WTC11 (cell line): ENCODE measurements around the gene FBXL16. TPM values are rescaled to one million over a fixed set of nuclear protein-coding genes. Genes with fewer than 3 reads are reported as not detected.

ENCODE experiments used
- ATAC-seq: fragments of 200-7000 bp; cut with Tn5 transposase; 2 replicates; pipeline ENCODE4 v1.10.0; 2021; ENCODE audit warnings: mild to moderate bottlenecking, moderate library complexity
- CTCF ChIA-PET: fragments of 300-600 bp; sonication (Branson Sonifier 250); formaldehyde crosslinking; loops from one replicate; lab custom pipeline; 2021; ENCODE audit warnings: antibody characterized with exemption; lab: Charles Lee
- POLR2A ChIA-PET: fragments of 350-600 bp; sonication (Branson Sonifier 250); formaldehyde crosslinking; loops from one replicate; lab custom pipeline; 2021; ENCODE audit warnings: antibody characterized with exemption; lab: Charles Lee
- DNase-seq: peaks from one replicate; pipeline ENCODE4 v3.0.0; 2021; ENCODE audit warnings: low spot score
- H3K27ac Mint-ChIP-seq: 2 replicates; pipeline ENCODE4 v1.8.0; 2021; ENCODE audit warnings: mixed read lengths
- H3K27me3 Mint-ChIP-seq: 2 replicates; pipeline ENCODE4 v1.8.0; 2021; ENCODE audit warnings: low read depth, mild to moderate bottlenecking, moderate library complexity, mixed read lengths
- H3K36me3 Mint-ChIP-seq: 2 replicates; pipeline ENCODE4 v1.8.0; 2021; ENCODE audit warnings: mixed read lengths
- H3K4me1 Mint-ChIP-seq: 2 replicates; pipeline ENCODE4 v1.8.0; 2022; ENCODE audit warnings: mixed read lengths
- H3K4me3 Mint-ChIP-seq: 2 replicates; pipeline ENCODE4 v1.8.0; 2021; ENCODE audit warnings: mild to moderate bottlenecking, moderate library complexity, mixed read lengths
- H3K9me3 Mint-ChIP-seq: 2 replicates; pipeline ENCODE4 v1.8.0; 2021; ENCODE audit warnings: mixed read lengths
- CREB1 ChIP-seq: sonication (generic); formaldehyde crosslinking; IDR thresholded peaks from 2 replicates; pipeline ENCODE4 v1.8.0; 2023; ENCODE audit warnings: mild to moderate bottlenecking, missing genetic modification reagents
- ESRRA ChIP-seq: sonication (generic); formaldehyde crosslinking; IDR thresholded peaks from 2 replicates; pipeline ENCODE4 v1.8.1; 2022; ENCODE audit warnings: mild to moderate bottlenecking, missing genetic modification reagents, borderline replicate concordance
- GRHL2 ChIP-seq: fragments of 250-450 bp; sonication (Bioruptor Pico); IDR thresholded peaks from 2 replicates; pipeline ENCODE4 v1.8.0; 2022; ENCODE audit warnings: mild to moderate bottlenecking, moderate library complexity; ENCODE audit not compliant: insufficient replicate concordance, severe bottlenecking
- JAZF1 ChIP-seq: fragments of 250-450 bp; sonication (Bioruptor Pico); IDR thresholded peaks from 2 replicates; pipeline ENCODE4 v1.9.0; 2021; ENCODE audit warnings: moderate library complexity, mild to moderate bottlenecking, inconsistent platforms
- MXD4 ChIP-seq: fragments of 250-450 bp; sonication (Bioruptor Pico); IDR thresholded peaks from 2 replicates; pipeline ENCODE4 v1.8.0; 2021; ENCODE audit warnings: mild to moderate bottlenecking, moderate library complexity, borderline replicate concordance
- SOX15 ChIP-seq: fragments of 250-450 bp; sonication (Bioruptor Pico); IDR thresholded peaks from 2 replicates; pipeline ENCODE4 v1.9.0; 2021; ENCODE audit warnings: mild to moderate bottlenecking
- TEAD1 ChIP-seq: sonication (generic); formaldehyde crosslinking; IDR thresholded peaks from 2 replicates; pipeline ENCODE4 v1.8.0; 2022; ENCODE audit warnings: mild to moderate bottlenecking, missing genetic modification reagents
- ZNF396 ChIP-seq: fragments of 250-450 bp; sonication (Bioruptor Pico); IDR thresholded peaks from 2 replicates; pipeline ENCODE4 v1.8.0; 2021; ENCODE audit warnings: mild to moderate bottlenecking, moderate library complexity, borderline replicate concordance
- ZNF532 ChIP-seq: fragments of 250-450 bp; sonication (Bioruptor Pico); IDR thresholded peaks from 2 replicates; pipeline ENCODE4 v1.9.0; 2021; ENCODE audit warnings: mild to moderate bottlenecking, borderline replicate concordance
- total RNA-seq: library from RNA; stranded (reverse); gene quantifications from 3 replicates; pipeline ENCODE4 v1.2.3, GENCODE V29; 2021
- TF ChIP-seq, protein P1 (sequence below): sonication (generic); formaldehyde crosslinking; IDR thresholded peaks from 2 replicates; pipeline ENCODE4 v1.8.1; 2022; ENCODE audit warnings: low read depth, missing genetic modification reagents, borderline replicate concordance
- TF ChIP-seq, protein P2 (sequence below): sonication (generic); formaldehyde crosslinking; conservative IDR thresholded peaks from 2 replicates; pipeline ENCODE4 v1.8.1; 2022; ENCODE audit warnings: mild to moderate bottlenecking, missing genetic modification reagents
- TF ChIP-seq, protein P3 (sequence below): fragments of 250-450 bp; sonication (Bioruptor Pico); IDR thresholded peaks from 2 replicates; pipeline ENCODE4 v1.9.0; 2021; ENCODE audit warnings: mild to moderate bottlenecking
- TF ChIP-seq, protein P4 (sequence below): sonication (generic); formaldehyde crosslinking; IDR thresholded peaks from 2 replicates; pipeline ENCODE4 v1.8.1; 2023; ENCODE audit warnings: mild to moderate bottlenecking, missing genetic modification reagents, borderline replicate concordance

Gene FBXL16
- total RNA-seq, 1 experiment from 2014 or later: 22.7 TPM

GRCh38 chr16:752007-752312 lies 46.4 kb upstream of the FBXL16 start:
- no peaks in the 10 kb centered on the region; the same call in 1 of the 2 replicates for H3K36me3 Mint-ChIP-seq
- ATAC-seq (peak; percentile 76), DNase-seq (peak; percentile 38)
- H3K9me3 Mint-ChIP-seq: peaks cover 5% of the 10 kb centered on the region
- POLR2A ChIA-PET: no interaction called here
- CTCF ChIA-PET: interaction anchor here (1.1 to 3.5 kb wide), 4 partner anchors 8 to 39 kb away, joined by 3 to 21 read pairs (median 10); partner anchors contain the start of gene CIAO3
- H3K27me3 Mint-ChIP-seq: peaks cover 6% of the 10 kb centered on the region; the same call in 1 of the 2 replicates
- H3K27ac Mint-ChIP-seq: peak overlapping the region; percentile 75
- peaks cover 28% of the 10 kb centered on the region for H3K4me1 Mint-ChIP-seq
- TF ChIP-seq, protein P1, sequence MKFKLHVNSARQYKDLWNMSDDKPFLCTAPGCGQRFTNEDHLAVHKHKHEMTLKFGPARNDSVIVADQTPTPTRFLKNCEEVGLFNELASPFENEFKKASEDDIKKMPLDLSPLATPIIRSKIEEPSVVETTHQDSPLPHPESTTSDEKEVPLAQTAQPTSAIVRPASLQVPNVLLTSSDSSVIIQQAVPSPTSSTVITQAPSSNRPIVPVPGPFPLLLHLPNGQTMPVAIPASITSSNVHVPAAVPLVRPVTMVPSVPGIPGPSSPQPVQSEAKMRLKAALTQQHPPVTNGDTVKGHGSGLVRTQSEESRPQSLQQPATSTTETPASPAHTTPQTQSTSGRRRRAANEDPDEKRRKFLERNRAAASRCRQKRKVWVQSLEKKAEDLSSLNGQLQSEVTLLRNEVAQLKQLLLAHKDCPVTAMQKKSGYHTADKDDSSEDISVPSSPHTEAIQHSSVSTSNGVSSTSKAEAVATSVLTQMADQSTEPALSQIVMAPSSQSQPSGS (CRISPR knock-in tag): no peak
- TF ChIP-seq CREB1 (CRISPR knock-in tag): no peak
- TF ChIP-seq ZNF532 (CRISPR knock-in tag): no peak
- TF ChIP-seq MXD4: no peak
- no peak for TF ChIP-seq SOX15
- TF ChIP-seq, protein P2, sequence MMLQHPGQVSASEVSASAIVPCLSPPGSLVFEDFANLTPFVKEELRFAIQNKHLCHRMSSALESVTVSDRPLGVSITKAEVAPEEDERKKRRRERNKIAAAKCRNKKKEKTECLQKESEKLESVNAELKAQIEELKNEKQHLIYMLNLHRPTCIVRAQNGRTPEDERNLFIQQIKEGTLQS: no peak
- no peak for TF ChIP-seq ZNF396 (CRISPR knock-in tag)
- TF ChIP-seq, protein P3, sequence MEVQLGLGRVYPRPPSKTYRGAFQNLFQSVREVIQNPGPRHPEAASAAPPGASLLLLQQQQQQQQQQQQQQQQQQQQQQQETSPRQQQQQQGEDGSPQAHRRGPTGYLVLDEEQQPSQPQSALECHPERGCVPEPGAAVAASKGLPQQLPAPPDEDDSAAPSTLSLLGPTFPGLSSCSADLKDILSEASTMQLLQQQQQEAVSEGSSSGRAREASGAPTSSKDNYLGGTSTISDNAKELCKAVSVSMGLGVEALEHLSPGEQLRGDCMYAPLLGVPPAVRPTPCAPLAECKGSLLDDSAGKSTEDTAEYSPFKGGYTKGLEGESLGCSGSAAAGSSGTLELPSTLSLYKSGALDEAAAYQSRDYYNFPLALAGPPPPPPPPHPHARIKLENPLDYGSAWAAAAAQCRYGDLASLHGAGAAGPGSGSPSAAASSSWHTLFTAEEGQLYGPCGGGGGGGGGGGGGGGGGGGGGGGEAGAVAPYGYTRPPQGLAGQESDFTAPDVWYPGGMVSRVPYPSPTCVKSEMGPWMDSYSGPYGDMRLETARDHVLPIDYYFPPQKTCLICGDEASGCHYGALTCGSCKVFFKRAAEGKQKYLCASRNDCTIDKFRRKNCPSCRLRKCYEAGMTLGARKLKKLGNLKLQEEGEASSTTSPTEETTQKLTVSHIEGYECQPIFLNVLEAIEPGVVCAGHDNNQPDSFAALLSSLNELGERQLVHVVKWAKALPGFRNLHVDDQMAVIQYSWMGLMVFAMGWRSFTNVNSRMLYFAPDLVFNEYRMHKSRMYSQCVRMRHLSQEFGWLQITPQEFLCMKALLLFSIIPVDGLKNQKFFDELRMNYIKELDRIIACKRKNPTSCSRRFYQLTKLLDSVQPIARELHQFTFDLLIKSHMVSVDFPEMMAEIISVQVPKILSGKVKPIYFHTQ (CRISPR knock-in tag): no peak
- TF ChIP-seq, protein P4, sequence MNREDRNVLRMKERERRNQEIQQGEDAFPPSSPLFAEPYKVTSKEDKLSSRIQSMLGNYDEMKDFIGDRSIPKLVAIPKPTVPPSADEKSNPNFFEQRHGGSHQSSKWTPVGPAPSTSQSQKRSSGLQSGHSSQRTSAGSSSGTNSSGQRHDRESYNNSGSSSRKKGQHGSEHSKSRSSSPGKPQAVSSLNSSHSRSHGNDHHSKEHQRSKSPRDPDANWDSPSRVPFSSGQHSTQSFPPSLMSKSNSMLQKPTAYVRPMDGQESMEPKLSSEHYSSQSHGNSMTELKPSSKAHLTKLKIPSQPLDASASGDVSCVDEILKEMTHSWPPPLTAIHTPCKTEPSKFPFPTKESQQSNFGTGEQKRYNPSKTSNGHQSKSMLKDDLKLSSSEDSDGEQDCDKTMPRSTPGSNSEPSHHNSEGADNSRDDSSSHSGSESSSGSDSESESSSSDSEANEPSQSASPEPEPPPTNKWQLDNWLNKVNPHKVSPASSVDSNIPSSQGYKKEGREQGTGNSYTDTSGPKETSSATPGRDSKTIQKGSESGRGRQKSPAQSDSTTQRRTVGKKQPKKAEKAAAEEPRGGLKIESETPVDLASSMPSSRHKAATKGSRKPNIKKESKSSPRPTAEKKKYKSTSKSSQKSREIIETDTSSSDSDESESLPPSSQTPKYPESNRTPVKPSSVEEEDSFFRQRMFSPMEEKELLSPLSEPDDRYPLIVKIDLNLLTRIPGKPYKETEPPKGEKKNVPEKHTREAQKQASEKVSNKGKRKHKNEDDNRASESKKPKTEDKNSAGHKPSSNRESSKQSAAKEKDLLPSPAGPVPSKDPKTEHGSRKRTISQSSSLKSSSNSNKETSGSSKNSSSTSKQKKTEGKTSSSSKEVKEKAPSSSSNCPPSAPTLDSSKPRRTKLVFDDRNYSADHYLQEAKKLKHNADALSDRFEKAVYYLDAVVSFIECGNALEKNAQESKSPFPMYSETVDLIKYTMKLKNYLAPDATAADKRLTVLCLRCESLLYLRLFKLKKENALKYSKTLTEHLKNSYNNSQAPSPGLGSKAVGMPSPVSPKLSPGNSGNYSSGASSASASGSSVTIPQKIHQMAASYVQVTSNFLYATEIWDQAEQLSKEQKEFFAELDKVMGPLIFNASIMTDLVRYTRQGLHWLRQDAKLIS: no peak
- no peak for TF ChIP-seq JAZF1
- no peak for TF ChIP-seq GRHL2
- no peak for TF ChIP-seq ESRRA (CRISPR knock-in tag)
- no peak for TF ChIP-seq TEAD1 (CRISPR knock-in tag)
- H3K4me3 Mint-ChIP-seq: 0 out of 2 replicates have a peak overlapping the region, but pooled peaks have one; percentile 2
